GM21381 (cell line): Measurements from ENCODE around the gene RAI1.
A peak's percentile ranks its signal among the peaks of the same experiment; 100 is the strongest.

ENCODE experiments used
- ATAC-seq: cut with Tn5 transposase; IDR thresholded peaks from one replicate; pipeline ENCODE4 v1.9.1; 2021; ENCODE audit warnings: mild to moderate bottlenecking, moderate library complexity; ENCODE audit not compliant: unreplicated experiment

RAI1 gene

GRCh38 chr17:17824119-17824782 is 143.0 kb downstream of the RAI1 start:
- ATAC-seq, result no peak

GRCh38 chr17:17824783-17825614 is 143.7 kb downstream of the RAI1 start:
- no peak for ATAC-seq

GRCh38 chr17:17826342-17826713 is 145.1 kb downstream of the RAI1 start:
- no peak for ATAC-seq

GRCh38 chr17:17826942-17827785 is 145.9 kb downstream of the RAI1 start:
- no peak for ATAC-seq

- ATAC-seq, result no peak
Measured at GRCh38 chr17:17827826-17828621, 146.8 kb downstream of the RAI1 start.

- ATAC-seq, result no peak
Measured at GRCh38 chr17:17830269-17830567, 149.0 kb downstream of the RAI1 start.

GRCh38 chr17:17830740-17831207 is 149.5 kb downstream of the RAI1 start:
- no peak for ATAC-seq

GRCh38 chr17:17831208-17832031 is 150.2 kb downstream of the RAI1 start:
- no peak for ATAC-seq

- ATAC-seq, result no peak
Measured at GRCh38 chr17:17832032-17832363, 150.7 kb downstream of the RAI1 start.

- no peak for ATAC-seq
Measured at GRCh38 chr17:17833658-17834357, 152.6 kb downstream of the RAI1 start.

GRCh38 chr17:17834974-17835373 is 153.7 kb downstream of the RAI1 start:
- no peak for ATAC-seq

- ATAC-seq, result no peak
Measured at GRCh38 chr17:17835415-17836249, 154.4 kb downstream of the RAI1 start.

- peak; percentile 58 for ATAC-seq
Measured at GRCh38 chr17:17836250-17836817, 155.1 kb downstream of the RAI1 start.

- peak; percentile 18 for ATAC-seq
Measured at GRCh38 chr17:17836818-17837379, 155.6 kb downstream of the RAI1 start, which contains the start of gene SREBF1. Gene SREBF1 (minus strand): TSS chr17:17836986. CDS start chr17:17836817, 169 bp downstream.

GRCh38 chr17:17837380-17837821 is 156.1 kb downstream of the RAI1 start:
- no peak for ATAC-seq

GRCh38 chr17:17837966-17838962 is 157.0 kb downstream of the RAI1 start:
- no peak for ATAC-seq
